Measurements from ENCODE around the gene ELK4. TPM values are rescaled to one million over a fixed set of nuclear protein-coding genes. Genes with fewer than 3 reads are reported as not detected.

ELK4 gene
- total RNA-seq, 1 donor from 2014 or later, result 36.6 TPM

- Histone ChIP-seq H3K36me3 (peaks cover 13% of the 10 kb centered on the region), H3K27ac (no peak overlapping the region), H3K9me3 (ENCODE audit: low read depth) (no peaks in the 10 kb centered on the region), H3K4me3 (no peak overlapping the region), H3K27me3 (no peaks in the 10 kb centered on the region), H3K9ac (peak overlapping the region; percentile 39), H3F3A (ENCODE audit: low read depth) (peaks cover 26% of the 10 kb centered on the region), H4K20me1 (ENCODE audit: low read depth) (peaks cover 78% of the 10 kb centered on the region), H3K79me2 (ENCODE audit: low read depth) (peaks cover 97% of the 10 kb centered on the region), H2AFZ (replicated peaks) (no peak overlapping the region), H3K4me1 (peaks cover 9% of the 10 kb centered on the region), H3K4me2 (no peak overlapping the region)
- no peak for DNase-seq (ENCODE audit: low spot score)
- H3K4me1 Mint-ChIP-seq, result peaks cover 21% of the 10 kb centered on the region
- H3K27ac Mint-ChIP-seq, result no peak overlapping the region
- no peaks in the 10 kb centered on the region for H3K27me3 Mint-ChIP-seq (ENCODE audit: insufficient read depth, low read depth)
- H3K9me3 Mint-ChIP-seq, result no peaks in the 10 kb centered on the region
- peaks cover 14% of the 10 kb centered on the region for H3K36me3 Mint-ChIP-seq
- TF ChIP-seq CTCF (IDR thresholded peaks at IDR 0.05) (no peak), EZH2phosphoT487 (IDR thresholded peaks at IDR 0.05) (no peak), EZH2 (IDR thresholded peaks at IDR 0.05) (no peak)
- H3K4me3 Mint-ChIP-seq, result no peak overlapping the region
These were observed 5.6 kb downstream of the ELK4 start for GRCh38 chr1:205626216-205626615.

- Mint-ChIP-seq H3K36me3 (peaks cover 24% of the 10 kb centered on the region), H3K4me3 (no peak overlapping the region), H3K4me1 (peaks cover 9% of the 10 kb centered on the region), H3K27ac (no peak overlapping the region), H3K9me3 (no peaks in the 10 kb centered on the region), H3K27me3 (ENCODE audit: insufficient read depth, low read depth) (no peaks in the 10 kb centered on the region)
- no peak for TF ChIP-seq EZH2phosphoT487 (IDR thresholded peaks at IDR 0.05)
- no peak for TF ChIP-seq CTCF (IDR thresholded peaks at IDR 0.05)
- TF ChIP-seq EZH2 (IDR thresholded peaks at IDR 0.05), result no peak
- peaks cover 2% of the 10 kb centered on the region for H3F3A ChIP-seq (ENCODE audit: low read depth)
- H3K27ac ChIP-seq, result no peak overlapping the region
- H4K20me1 ChIP-seq (ENCODE audit: low read depth), result peaks cover 67% of the 10 kb centered on the region
- no peaks in the 10 kb centered on the region for H3K27me3 ChIP-seq
- H3K36me3 ChIP-seq, result peaks cover 23% of the 10 kb centered on the region
- H3K4me3 ChIP-seq, result no peak overlapping the region
- no peak overlapping the region for H3K4me2 ChIP-seq
- no peak overlapping the region for H2AFZ ChIP-seq (replicated peaks)
- no peaks in the 10 kb centered on the region for H3K9me3 ChIP-seq (ENCODE audit: low read depth)
- H3K9ac ChIP-seq, result no peak overlapping the region
- H3K4me1 ChIP-seq, result no peaks in the 10 kb centered on the region
- no peak for DNase-seq (ENCODE audit: low spot score)
- H3K79me2 ChIP-seq (ENCODE audit: low read depth), result peaks cover 99% of the 10 kb centered on the region
These were observed 8.2 kb downstream of the ELK4 start for GRCh38 chr1:205623646-205624045.

GRCh38 chr1:205620269-205620668, 11.5 kb downstream of the ELK4 start:
- no peak overlapping the region for H3K4me3 Mint-ChIP-seq

More at GRCh38 chr1:205620269-205620668, 11.5 kb downstream of the ELK4 start:
- peaks cover 36% of the 10 kb centered on the region for H4K20me1 ChIP-seq (ENCODE audit: low read depth)
- Mint-ChIP-seq H3K27ac (no peak overlapping the region), H3K36me3 (peaks cover 38% of the 10 kb centered on the region), H3K27me3 (ENCODE audit: insufficient read depth, low read depth) (no peaks in the 10 kb centered on the region), H3K4me1 (no peaks in the 10 kb centered on the region), H3K9me3 (no peaks in the 10 kb centered on the region)
- no peak overlapping the region for H3K27ac ChIP-seq
- H3K9ac ChIP-seq, result no peak overlapping the region
- no peak overlapping the region for H2AFZ ChIP-seq (replicated peaks)
- H3K36me3 ChIP-seq, result peaks cover 40% of the 10 kb centered on the region
- peaks cover 69% of the 10 kb centered on the region for H3K79me2 ChIP-seq (ENCODE audit: low read depth)
- no peak overlapping the region for H3K4me2 ChIP-seq
- no peak for DNase-seq (ENCODE audit: low spot score)
- no peaks in the 10 kb centered on the region for H3K4me1 ChIP-seq
- no peaks in the 10 kb centered on the region for H3K27me3 ChIP-seq
- no peak for TF ChIP-seq EZH2phosphoT487 (IDR thresholded peaks at IDR 0.05)
- no peak for TF ChIP-seq CTCF (IDR thresholded peaks at IDR 0.05)
- TF ChIP-seq EZH2 (IDR thresholded peaks at IDR 0.05), result no peak
- no peak overlapping the region for H3K4me3 ChIP-seq
- no peaks in the 10 kb centered on the region for H3K9me3 ChIP-seq (ENCODE audit: low read depth)
- H3F3A ChIP-seq (ENCODE audit: low read depth), result peaks cover 4% of the 10 kb centered on the region
